GM19397 (cell line): ENCODE data around the gene KCNG2.

Experiments used
- ATAC-seq: cut with Tn5 transposase; IDR thresholded peaks from one replicate; pipeline ENCODE4 v1.9.1; 2021; ENCODE audit warnings: mild to moderate bottlenecking, moderate library complexity; ENCODE audit not compliant: unreplicated experiment

Gene KCNG2

GRCh38 chr18:79766308-79766707, 31.4 kb upstream of the KCNG2 start:
- ATAC-seq, result no peak

GRCh38 chr18:79768745-79769144, 29.0 kb upstream of the KCNG2 start:
- ATAC-seq, result no peak

- no peak for ATAC-seq
Measured at GRCh38 chr18:79769698-79770500, 27.8 kb upstream of the KCNG2 start.

GRCh38 chr18:79770501-79770815, 27.3 kb upstream of the KCNG2 start:
- no peak for ATAC-seq

DNA sequence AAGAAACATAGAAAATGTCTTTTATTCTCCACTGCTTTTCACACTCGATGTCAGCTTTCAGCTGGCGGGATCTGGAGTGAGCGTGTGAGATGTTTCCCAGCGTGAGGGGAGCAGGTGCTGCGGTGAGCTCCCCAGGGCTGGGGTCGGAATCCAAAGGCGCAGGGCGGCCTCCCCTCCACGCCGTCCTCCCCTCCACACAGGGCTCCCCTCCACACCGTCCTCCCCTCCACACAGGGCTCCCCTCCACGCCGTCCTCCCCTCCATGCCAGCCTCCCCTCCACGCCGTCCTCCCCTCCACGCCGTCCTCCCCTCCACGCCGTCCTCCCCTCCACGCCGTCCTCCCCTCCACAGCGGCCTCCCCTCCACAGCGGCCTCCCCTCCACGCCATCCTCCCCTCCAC, 26.9 kb upstream of the KCNG2 start:
- no peak for ATAC-seq

DNA sequence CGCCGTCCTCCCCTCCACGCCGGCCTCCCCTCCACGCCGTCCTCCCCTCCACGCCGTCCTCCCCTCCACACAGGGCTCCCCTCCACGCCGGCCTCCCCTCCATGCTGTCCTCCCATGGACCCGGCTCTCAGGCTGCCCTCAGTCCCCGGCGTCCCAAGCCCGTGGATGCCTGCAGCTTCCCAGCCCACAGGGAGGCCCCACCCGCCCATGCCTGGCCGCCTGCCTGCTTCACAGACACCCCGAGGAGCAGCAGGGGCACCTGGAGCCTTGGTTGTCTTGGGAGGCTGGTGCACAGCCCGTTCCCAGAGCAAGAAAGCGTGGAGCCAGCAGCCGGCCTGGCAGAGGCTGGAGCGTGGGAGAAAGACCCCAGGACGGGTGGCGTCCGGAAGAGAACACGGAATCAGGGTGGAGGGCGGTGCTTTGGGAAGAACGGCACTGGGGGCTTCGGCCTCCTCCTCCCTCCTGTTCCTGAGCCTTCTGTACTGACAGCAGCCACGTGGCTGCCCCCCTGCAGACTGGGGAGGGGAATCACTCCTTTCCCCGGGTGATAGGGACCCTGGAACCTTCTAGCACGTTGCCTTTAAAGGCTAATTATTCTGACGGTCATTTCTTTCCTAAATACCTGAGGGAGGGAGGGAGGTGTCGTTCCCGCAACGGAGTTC, 26.2 kb upstream of the KCNG2 start:
- ATAC-seq, result no peak

DNA sequence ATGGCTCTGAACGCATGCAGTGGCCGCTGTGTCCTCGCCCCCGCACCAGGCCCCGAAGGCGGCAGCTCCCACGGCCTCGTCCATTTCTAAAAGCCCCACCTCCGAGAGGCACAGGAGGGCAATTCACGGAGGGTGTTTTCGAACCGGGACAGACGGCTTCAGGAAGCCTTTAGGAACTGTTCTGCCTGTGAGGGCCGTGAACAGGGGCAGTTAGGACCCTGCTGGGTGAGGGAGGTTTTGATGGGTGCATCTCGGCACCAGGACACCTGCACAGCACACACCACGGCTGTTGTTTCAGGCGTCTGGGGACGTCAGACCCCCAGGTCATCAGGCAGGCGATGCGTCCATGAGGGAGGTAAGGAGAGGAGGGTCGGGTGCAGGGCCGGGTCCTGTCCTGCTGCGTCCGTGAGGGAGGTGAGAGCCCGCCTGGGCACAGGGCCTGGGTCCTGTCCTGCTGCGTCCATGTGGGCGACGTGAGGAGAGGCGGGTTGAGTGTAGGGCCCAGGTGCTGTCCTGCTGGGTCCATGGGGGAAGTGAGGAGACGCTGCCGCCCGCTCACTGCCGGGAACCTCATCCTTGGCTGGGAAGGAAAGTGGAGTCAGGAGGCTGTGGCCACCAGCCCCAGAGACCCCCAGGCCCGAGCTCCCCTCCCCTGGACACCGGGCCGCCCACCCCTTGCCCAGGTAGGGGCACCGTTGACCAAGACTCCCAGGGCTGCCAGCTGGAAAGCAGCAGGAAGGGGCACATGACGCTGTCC, 25.5 kb upstream of the KCNG2 start:
- no peak for ATAC-seq

GRCh38 chr18:79772865-79773696, 24.7 kb upstream of the KCNG2 start:
- no peak for ATAC-seq

DNA sequence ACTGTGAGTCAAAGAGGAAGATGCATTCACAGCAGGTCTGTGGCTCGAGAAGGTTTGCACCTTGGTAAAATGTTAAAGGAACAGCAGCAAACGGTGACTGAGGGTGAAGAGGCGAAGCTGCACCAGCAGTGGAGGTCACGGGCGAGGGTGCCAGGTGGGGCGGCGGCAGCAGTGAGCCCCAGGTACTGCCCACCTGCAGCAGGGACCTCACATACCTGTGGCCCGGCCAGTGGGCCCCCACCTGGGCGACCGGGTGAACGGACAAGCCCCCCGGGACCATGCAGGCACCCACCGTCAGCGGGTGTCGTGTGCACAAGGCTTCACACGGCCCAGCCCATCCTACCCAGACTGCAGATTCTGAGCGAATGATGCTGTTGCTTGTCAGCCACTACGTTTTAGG, 23.6 kb upstream of the KCNG2 start:
- no peak for ATAC-seq

DNA sequence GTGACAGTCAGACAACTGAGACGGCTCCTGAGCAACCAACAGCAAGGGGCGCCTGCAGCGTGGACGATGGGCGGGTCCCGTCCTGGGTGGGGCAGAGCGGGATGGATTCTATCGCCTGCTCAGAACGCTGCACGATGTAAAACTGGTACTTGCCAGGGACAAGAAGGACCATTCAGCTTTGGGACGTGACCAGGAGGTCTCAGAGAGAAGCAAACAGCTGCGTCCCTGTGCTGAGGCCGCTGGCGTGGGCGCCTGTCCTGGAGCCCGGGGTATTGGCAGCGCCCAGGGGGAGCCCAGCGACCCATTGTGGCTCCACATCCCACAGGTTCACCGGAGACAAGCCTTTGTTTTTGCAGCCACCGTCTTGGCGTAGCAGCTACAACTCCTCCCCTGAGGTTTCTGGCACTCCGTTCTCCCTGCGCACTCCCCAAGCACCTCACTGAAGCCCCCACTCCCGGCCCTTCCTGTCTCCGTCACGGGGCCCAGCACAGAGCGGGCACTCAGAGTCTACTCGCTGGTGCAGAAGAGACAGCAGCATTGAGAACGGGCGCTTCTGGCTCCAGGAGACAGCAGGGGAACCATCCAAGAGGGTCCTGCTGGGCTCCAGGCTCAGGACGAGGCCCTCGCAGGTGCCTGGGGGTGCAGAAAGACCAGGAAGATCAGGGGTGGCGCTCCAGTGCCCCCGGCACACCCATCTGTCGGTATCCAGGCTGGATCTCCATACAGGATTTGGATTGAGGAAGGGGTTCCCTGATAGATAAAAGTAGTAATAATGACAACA, 22.1 kb upstream of the KCNG2 start:
- ATAC-seq, result no peak

DNA sequence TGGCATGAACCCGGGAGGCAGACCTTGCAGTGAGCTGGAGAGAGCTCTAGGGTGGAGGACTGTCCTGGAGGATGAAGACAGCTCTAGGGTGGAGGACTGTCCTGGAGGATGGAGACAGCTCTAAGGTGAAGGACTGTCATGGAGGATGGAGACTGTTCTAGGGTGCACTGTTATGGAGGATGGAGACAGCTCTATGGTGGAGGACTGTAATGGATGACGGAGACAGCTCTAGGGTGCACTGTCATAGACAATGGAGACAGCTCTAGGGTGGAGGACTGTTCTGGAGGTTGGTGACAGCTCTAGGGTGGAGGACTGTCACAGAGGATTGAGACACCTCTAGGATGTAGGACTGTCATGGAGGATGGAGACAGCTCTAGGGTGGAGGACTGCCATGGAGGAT, 21.1 kb upstream of the KCNG2 start:
- no peak for ATAC-seq

DNA sequence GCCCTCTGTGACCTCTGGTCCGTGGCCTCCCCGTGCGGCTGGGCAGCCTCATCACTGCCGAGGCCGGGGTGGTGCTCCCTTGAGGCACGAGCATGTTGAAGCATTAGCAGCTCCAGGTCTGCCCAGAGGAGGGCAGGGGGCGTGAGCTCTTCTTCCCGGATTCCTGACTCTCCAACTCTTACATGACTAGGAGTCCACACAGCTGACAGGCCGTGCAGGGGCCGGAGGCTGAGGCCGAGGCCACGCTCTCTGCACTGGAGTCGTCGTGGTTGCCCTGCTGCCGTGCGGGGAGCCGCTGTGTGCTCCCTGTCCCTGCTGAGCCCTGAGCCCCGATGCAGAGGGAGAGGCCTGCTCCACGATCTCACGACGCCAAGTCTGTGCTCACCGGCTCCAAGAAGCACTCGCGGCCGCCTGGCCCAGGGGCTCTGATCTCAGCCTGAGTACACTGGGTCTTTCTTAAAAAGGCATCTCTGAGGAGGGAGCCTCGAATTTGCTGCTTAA, 19.4 kb upstream of the KCNG2 start:
- no peak for ATAC-seq

- ATAC-seq, result no peak
Measured at GRCh38 chr18:79779021-79779699, 18.6 kb upstream of the KCNG2 start.

GRCh38 chr18:79779700-79780190, 18.0 kb upstream of the KCNG2 start:
- ATAC-seq, result no peak

- no peak for ATAC-seq
Measured at GRCh38 chr18:79780547-79780946, 17.2 kb upstream of the KCNG2 start.

DNA sequence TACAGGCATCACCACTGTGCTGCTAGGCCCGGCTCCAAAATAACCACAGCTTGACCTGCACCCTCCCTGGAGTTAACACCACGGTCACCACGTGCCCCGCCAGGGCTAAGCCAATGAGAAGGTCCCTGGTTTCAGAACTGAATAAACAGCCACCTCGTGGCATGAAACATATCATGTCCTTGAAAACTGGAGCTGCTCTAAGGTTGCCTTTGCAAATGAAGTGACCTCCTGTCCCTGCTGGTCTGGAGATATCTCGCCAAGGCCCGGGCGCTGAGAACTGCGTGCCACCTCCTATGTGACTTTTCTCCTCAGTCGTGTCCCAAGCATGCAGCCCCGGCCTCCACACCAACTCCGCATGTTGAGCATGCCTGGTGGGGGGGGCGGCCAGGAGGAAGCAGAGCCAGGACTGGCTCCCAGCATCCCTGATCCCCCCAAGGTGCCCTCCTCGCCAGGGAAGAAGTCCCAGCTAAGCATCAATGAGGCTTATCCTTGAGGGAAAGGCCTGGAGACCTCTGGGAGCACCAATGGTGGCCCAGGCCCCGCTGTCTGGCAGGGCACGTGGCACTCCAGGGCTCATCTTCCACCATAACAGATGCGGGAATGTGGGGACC, 16.3 kb upstream of the KCNG2 start:
- ATAC-seq, result no peak

GRCh38 chr18:79782566-79783308, 15.0 kb upstream of the KCNG2 start:
- no peak for ATAC-seq
